ENCODE measurements around the gene ARRB1.

ARRB1 gene

GRCh38 chr11:75267171-75267970, 84.1 kb downstream of the ARRB1 start:
- TF ChIP-seq CTCF (IDR thresholded peaks at IDR 0.05) = no peak

GRCh38 chr11:75265851-75266531, 85.5 kb downstream of the ARRB1 start:
- no peak for TF ChIP-seq CTCF (IDR thresholded peaks at IDR 0.05)

- no peak for TF ChIP-seq CTCF (IDR thresholded peaks at IDR 0.05)
These were observed 86.5 kb downstream of the ARRB1 start for GRCh38 chr11:75264971-75265370.

GRCh38 chr11:75264356-75264755, 87.1 kb downstream of the ARRB1 start:
- TF ChIP-seq CTCF (IDR thresholded peaks at IDR 0.05) = no peak

- TF ChIP-seq CTCF (IDR thresholded peaks at IDR 0.05) = no peak
These were observed 87.5 kb downstream of the ARRB1 start for GRCh38 chr11:75263944-75264349.

- no peak for TF ChIP-seq CTCF (IDR thresholded peaks at IDR 0.05)
These were observed 88.3 kb downstream of the ARRB1 start for GRCh38 chr11:75262961-75263852.

GRCh38 chr11:75262436-75262835, 89.0 kb downstream of the ARRB1 start:
- TF ChIP-seq CTCF (IDR thresholded peaks at IDR 0.05) = no peak

Data from LNCAP (cell line).